ENCODE results near the gene NOS1AP. TPM values are rescaled to one million over a fixed set of nuclear protein-coding genes. Genes with fewer than 3 reads are reported as not detected.
A peak's percentile ranks its signal among the peaks of the same experiment; 100 is the strongest.

The NOS1AP gene
- total RNA-seq, 2 donors from 2014 or later: 3.1 to 4.0 TPM

DNA sequence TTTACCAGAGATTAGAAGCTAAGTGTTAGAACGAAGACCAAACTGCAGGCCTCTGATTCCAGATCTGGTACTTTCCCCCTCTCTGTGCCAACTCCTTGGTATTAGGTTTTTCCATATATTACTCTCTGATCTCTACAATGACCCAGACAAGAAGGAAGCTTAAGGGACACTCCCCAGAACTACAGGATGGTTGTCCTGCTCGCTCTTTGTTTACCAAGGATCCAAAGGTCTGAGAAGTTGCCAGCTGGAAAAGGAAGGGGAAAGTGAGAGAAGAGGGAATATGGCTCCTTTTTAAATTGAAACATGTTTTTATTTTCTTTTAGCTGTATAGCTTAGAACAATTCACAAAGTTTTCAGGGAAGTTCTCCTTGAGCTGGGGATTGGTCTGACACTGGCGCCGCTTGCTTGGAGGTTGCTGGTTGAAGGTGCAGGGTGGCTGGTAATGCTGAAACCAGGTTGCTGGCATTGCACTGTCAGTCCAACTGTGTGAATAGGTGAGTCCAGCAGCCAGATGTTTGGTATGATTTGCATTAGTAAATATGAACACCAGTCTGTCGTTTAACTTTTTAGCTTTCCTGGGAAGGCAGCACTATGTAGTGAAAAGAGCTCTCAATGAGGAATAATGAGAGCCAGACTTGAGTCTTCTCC, 89.3 kb downstream of the NOS1AP start:
- no peaks in the 10 kb centered on the region for H3K9me3 ChIP-seq
- H3K4me3 ChIP-seq: no peak overlapping the region
- WGBS, 2 donors: 36 to 39% methylated on average over 5 of the region's 5 CpGs
- peak overlapping the region in 3 of 4 donors; percentile 20 to 33 (median 26) for H3K27ac ChIP-seq
- peaks cover 24% of the 10 kb centered on the region for H3K4me1 ChIP-seq
- intact Hi-C loops (cut with DNase I): no loop called here
- no peaks in the 10 kb centered on the region for H3K27me3 ChIP-seq
- ATAC-seq (peak; percentile 48), DNase-seq (peak in 1 of 4 donors; percentile 33)
- TF ChIP-seq POLR2A (IDR thresholded peaks at IDR 0.05) (no peak), CTCF (IDR thresholded peaks at IDR 0.05) (no peak)
- H3K36me3 ChIP-seq (replicated peaks in 1 of 2; ENCODE audit: insufficient read depth in 1 of 2, low read depth in 2 of 2): no peaks in the 10 kb centered on the region

DNA sequence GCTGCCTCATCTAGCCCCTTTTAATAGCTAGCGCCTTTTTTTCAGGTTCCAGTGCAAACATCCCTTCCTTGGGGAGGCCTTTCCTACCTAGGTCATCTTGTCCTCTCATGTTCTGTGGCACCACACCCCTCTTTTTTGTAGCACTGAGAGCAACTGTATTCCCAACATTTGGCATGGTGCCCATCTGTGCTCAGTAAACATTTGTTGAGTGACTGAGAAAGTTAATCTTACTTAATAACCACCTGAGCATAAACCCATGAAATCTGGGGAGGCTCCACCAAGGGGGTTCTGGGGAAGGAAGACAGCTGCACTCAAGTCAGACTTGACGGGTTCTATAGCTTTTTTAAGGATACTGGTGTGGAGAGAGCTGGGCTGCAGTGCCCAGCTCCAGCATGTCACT, 90.0 kb downstream of the NOS1AP start:
- Histone ChIP-seq H3K27me3 (no peaks in the 10 kb centered on the region), H3K4me3 (no peak overlapping the region), H3K36me3 (replicated peaks in 1 of 2; ENCODE audit: insufficient read depth in 1 of 2, low read depth in 2 of 2) (no peaks in the 10 kb centered on the region), H3K4me1 (peaks cover 24% of the 10 kb centered on the region), H3K9me3 (no peaks in the 10 kb centered on the region), H3K27ac (peak overlapping the region in 3 of 4 donors; percentile 20 to 33 (median 26))
- intact Hi-C loops (cut with DNase I): no loop called here
- TF ChIP-seq POLR2A (IDR thresholded peaks at IDR 0.05): no peak
- TF ChIP-seq CTCF (IDR thresholded peaks at IDR 0.05): no peak
- DNase-seq (peak; percentile 50 to 62 (median 57)), ATAC-seq (peak; percentile 71)
- WGBS, 2 donors: 53 to 62% methylated on average over 2 of the region's 2 CpGs

DNA sequence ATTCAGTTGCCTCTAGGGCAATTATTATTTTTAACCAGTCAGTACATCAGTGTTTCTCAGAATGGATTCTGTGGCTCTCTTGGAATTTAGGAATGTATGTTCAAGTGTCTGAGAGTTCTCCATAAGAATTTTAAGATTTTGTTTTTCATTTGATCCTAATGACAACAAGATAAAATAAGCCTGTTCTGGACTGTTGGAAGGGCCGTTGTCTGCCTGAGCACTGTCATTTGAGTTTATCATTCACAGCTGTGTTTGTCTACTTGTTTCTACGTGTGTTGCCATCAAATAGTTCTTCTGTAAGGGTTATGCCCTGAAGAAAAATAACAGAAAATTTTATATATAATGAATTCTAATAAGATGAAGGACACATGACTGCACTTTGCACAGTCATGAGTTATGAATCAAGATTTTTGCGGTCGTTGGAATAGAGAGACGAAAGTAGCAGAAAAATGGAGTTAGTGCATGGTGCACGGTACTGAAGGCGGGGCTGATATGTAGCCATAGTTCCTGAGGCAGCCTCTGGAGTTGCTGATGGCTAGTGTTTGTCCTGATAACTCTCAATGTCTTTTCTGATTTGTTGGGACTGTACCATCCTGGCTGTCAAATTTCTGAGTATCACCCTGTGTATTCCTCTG, 92.5 kb downstream of the NOS1AP start:
- H3K27me3 ChIP-seq: no peaks in the 10 kb centered on the region
- no peak for DNase-seq
- ATAC-seq: no peak
- no peaks in the 10 kb centered on the region for H3K9me3 ChIP-seq
- peaks cover 24% of the 10 kb centered on the region for H3K4me1 ChIP-seq
- H3K27ac ChIP-seq: no peak overlapping the region
- intact Hi-C loops (cut with DNase I): no loop called here
- TF ChIP-seq POLR2A (IDR thresholded peaks at IDR 0.05) (no peak), CTCF (IDR thresholded peaks at IDR 0.05) (no peak)
- H3K4me3 ChIP-seq: no peak overlapping the region
- no peaks in the 10 kb centered on the region for H3K36me3 ChIP-seq (replicated peaks in 1 of 2; ENCODE audit: insufficient read depth in 1 of 2, low read depth in 2 of 2)
- WGBS, 2 donors: 69 to 78% methylated on average over 7 of the region's 7 CpGs

DNA sequence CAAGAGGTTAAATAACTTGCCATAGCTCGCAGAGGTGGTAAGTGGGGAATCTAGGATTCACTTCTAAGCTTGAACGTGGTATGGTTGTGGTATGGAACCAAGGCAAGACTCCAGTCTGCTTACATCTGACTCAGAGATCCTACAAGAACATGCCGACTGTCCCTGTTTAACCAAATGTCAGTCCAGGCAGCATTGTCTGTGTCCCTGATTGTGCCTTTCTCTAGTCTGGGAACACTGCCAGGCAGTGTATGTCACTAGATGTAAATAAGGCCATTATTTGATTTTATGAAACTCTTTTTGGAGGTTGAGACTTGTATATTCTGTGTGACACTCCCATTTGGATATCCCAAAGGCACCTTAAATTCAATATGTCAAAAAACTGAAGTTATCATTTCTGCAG, 96.0 kb downstream of the NOS1AP start:
- peaks cover 25% of the 10 kb centered on the region for H3K4me1 ChIP-seq
- H3K27ac ChIP-seq: no peak overlapping the region
- TF ChIP-seq POLR2A (IDR thresholded peaks at IDR 0.05) (no peak), CTCF (IDR thresholded peaks at IDR 0.05) (no peak)
- H3K4me3 ChIP-seq: no peak overlapping the region
- H3K36me3 ChIP-seq (replicated peaks in 1 of 2; ENCODE audit: insufficient read depth in 1 of 2, low read depth in 2 of 2): no peaks in the 10 kb centered on the region
- DNase-seq (no peak), ATAC-seq (no peak)
- WGBS, 2 donors: 74 to 80% methylated on average over 3 of the region's 3 CpGs
- intact Hi-C loops (cut with DNase I): no loop called here
- H3K9me3 ChIP-seq: no peaks in the 10 kb centered on the region
- no peaks in the 10 kb centered on the region for H3K27me3 ChIP-seq

All from body of pancreas (tissue), 4 donors.